Neuronal stem cell (in vitro differentiated cells): ENCODE results near the gene ZNF606.

Experiments
- DNase-seq: peaks from one replicate; pipeline ENCODE4 v3.0.0-alpha.2; 2013; ENCODE audit warnings: low spot score
- H2AFZ ChIP-seq: one replicate; pipeline ENCODE4 v1.6.1; 2013; ENCODE audit warnings: mild to moderate bottlenecking, low read length, inconsistent platforms
- H2AK5ac ChIP-seq: 2 replicates; pipeline ENCODE4 v1.6.1; 2013; ENCODE audit warnings: low read depth, mild to moderate bottlenecking, inconsistent platforms, low read length, moderate library complexity, mixed read lengths
- H2BK120ac ChIP-seq: 2 replicates; pipeline ENCODE4 v1.6.1; 2013; ENCODE audit warnings: low read depth, mild to moderate bottlenecking, inconsistent platforms, low read length, moderate library complexity, mixed read lengths
- H2BK12ac ChIP-seq: one replicate; pipeline ENCODE4 v1.6.1; 2013; ENCODE audit warnings: low read length, inconsistent platforms
- H2BK15ac ChIP-seq: 2 replicates; pipeline ENCODE4 v1.6.1; 2013; ENCODE audit warnings: mild to moderate bottlenecking, low read length, inconsistent platforms, mixed read lengths
- H2BK5ac ChIP-seq: one replicate; pipeline ENCODE4 v1.6.1; 2013; ENCODE audit warnings: inconsistent platforms, mild to moderate bottlenecking, low read length, moderate library complexity
- H3K14ac ChIP-seq: one replicate; pipeline ENCODE4 v1.6.1; 2013; ENCODE audit warnings: low read length, inconsistent platforms
- H3K18ac ChIP-seq: 2 replicates; pipeline ENCODE4 v1.6.1; 2013; ENCODE audit warnings: low read length, inconsistent platforms
- H3K23ac ChIP-seq: 2 replicates; pipeline ENCODE4 v1.6.1; 2013; ENCODE audit warnings: low read depth, mild to moderate bottlenecking, mixed read lengths, low read length, inconsistent platforms; ENCODE audit not compliant: poor library complexity
- H3K27ac ChIP-seq: replicated peaks from 3 replicates; pipeline ENCODE4 v1.5.1; 2013; ENCODE audit warnings: low read length, inconsistent platforms
- H3K27me3 ChIP-seq, 3 experiments: 2 replicates each; pipeline ENCODE4 v1.6.1; 2013; ENCODE audit warnings: low read length in 3 of 3, mild to moderate bottlenecking in 2 of 3, inconsistent platforms in 1 of 3, low read depth in 1 of 3, mixed read lengths in 1 of 3, moderate library complexity in 1 of 3; ENCODE audit not compliant: control insufficient read depth in 3 of 3, insufficient read depth in 3 of 3
- H3K36me3 ChIP-seq, 2 donors: replicated peaks in 1 of 2; 2 replicates each; pipeline ENCODE4 v1.6.1; 2013; ENCODE audit warnings: low read length in 2 of 2; ENCODE audit not compliant: control insufficient read depth in 2 of 2, insufficient read depth in 2 of 2
- H3K4ac ChIP-seq: 2 replicates; pipeline ENCODE4 v1.6.1; 2013; ENCODE audit warnings: inconsistent platforms, mild to moderate bottlenecking, low read length, moderate library complexity
- H3K4me1 ChIP-seq, 2 donors: 1 replicate in 1 of 2; 2 replicates in 1 of 2; pipeline ENCODE4 v1.6.1; 2013; ENCODE audit warnings: low read length in 2 of 2, low read depth in 1 of 2; ENCODE audit not compliant: control insufficient read depth in 2 of 2, insufficient read depth in 1 of 2
- H3K4me2 ChIP-seq: one replicate; pipeline ENCODE4 v1.6.1; 2013; ENCODE audit warnings: mild to moderate bottlenecking, low read length, inconsistent platforms; ENCODE audit not compliant: insufficient read depth, poor library complexity, severe bottlenecking
- H3K4me3 ChIP-seq, 2 donors: 2 replicates each; pipeline ENCODE4 v1.5.1; 2013; ENCODE audit warnings: low read length in 2 of 2, mild to moderate bottlenecking in 2 of 2, inconsistent platforms in 1 of 2, moderate library complexity in 1 of 2
- H3K79me1 ChIP-seq: one replicate; pipeline ENCODE4 v1.6.1; 2013; ENCODE audit warnings: low read depth, mild to moderate bottlenecking, inconsistent platforms, low read length, moderate library complexity
- H3K9ac ChIP-seq: one replicate; pipeline ENCODE4 v1.6.1; 2013; ENCODE audit warnings: mild to moderate bottlenecking, low read depth, low read length, inconsistent platforms; ENCODE audit not compliant: poor library complexity
- H3K9me3 ChIP-seq, 2 donors: replicated peaks in 1 of 2; 2 replicates each; pipeline versions ENCODE3 to v1.6.1; 2013; ENCODE audit warnings: low read length in 2 of 2, mild to moderate bottlenecking in 2 of 2, inconsistent platforms in 1 of 2, low read depth in 1 of 2, mixed read lengths in 1 of 2, moderate library complexity in 1 of 2; ENCODE audit not compliant: control insufficient read depth in 2 of 2, insufficient read depth in 1 of 2
- H4K8ac ChIP-seq: one replicate; pipeline ENCODE4 v1.6.1; 2013; ENCODE audit warnings: low read depth, mild to moderate bottlenecking, inconsistent platforms, low read length, moderate library complexity
- H4K91ac ChIP-seq: one replicate; pipeline ENCODE4 v1.6.1; 2013; ENCODE audit warnings: low read length, low read depth, mild to moderate bottlenecking, inconsistent platforms; ENCODE audit not compliant: poor library complexity
- WGBS, 2 donors: extraction: QIAGEN DNeasy Blood & Tissue Kit; methylation state at CpG; one replicate each; pipeline ENCODE4 v1.1.7; 2013; ENCODE audit warnings: missing lambda C conversion rate in 2 of 2, mixed read lengths in 1 of 2; ENCODE audit not compliant: insufficient read length in 2 of 2, insufficient replicate concordance in 1 of 2; ENCODE audit errors: extremely low coverage in 2 of 2; 5-methylcytosine and 5-hydroxymethylcytosine counted together

Gene ZNF606

DNA sequence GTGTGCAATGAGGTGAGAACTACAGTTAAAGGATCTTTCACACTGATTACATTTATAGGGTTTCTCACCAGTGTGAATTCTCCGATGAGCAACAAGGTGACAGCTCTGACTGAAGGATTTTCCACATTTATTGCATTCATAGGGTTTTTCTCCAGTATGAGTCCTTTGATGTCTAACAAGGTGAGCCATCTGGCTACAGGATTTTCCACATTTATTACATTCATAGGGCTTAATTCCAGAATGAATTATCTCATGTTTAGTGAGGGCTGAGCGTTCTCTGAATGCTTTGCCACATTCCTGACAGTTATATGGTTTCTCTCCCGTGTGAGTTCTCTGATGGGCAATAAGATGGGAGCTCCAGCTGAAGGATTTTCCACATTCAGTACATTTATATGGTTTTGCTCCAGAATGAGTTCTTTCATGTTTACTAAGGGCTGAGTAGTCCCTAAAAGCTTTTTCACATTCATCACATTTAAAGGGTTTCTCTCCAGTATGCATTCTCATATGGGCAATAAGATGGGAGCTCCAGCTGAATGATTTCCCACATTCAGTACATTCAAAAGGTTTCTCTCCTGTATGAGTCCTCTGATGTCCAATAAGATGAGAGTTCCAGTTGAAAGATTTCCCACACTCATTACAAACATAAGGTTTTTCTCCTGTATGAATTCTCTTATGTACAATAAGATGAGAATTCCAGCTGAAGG is 23.9 kb downstream of the ZNF606 start:
- Histone ChIP-seq H2AFZ (no peak overlapping the region), H3K36me3 (peaks cover 50 to 88% of the 10 kb centered on the region in 2 donors), H2BK120ac (no peak overlapping the region), H2BK12ac (no peak overlapping the region), H4K8ac (no peak overlapping the region), H3K27ac (no peak overlapping the region), H3K9ac (no peak overlapping the region), H3K9me3 (peaks cover 70 to 97% of the 10 kb centered on the region in 2 donors), H4K91ac (no peak overlapping the region), H2BK5ac (no peak overlapping the region), H3K4me2 (no peak overlapping the region), H3K18ac (no peak overlapping the region), H3K4me1 (no peaks in the 10 kb centered on the region), H3K4ac (no peak overlapping the region), H2BK15ac (no peak overlapping the region), H3K23ac (no peak overlapping the region), H3K4me3 (no peak overlapping the region), H2AK5ac (no peak overlapping the region), H3K79me1 (no peaks in the 10 kb centered on the region), H3K27me3 (no peaks in the 10 kb centered on the region), H3K14ac (no peak overlapping the region)
- no CpG with 5 or more reads among the region's 3 CpGs for WGBS, 2 donors
- DNase-seq, result no peak

DNA sequence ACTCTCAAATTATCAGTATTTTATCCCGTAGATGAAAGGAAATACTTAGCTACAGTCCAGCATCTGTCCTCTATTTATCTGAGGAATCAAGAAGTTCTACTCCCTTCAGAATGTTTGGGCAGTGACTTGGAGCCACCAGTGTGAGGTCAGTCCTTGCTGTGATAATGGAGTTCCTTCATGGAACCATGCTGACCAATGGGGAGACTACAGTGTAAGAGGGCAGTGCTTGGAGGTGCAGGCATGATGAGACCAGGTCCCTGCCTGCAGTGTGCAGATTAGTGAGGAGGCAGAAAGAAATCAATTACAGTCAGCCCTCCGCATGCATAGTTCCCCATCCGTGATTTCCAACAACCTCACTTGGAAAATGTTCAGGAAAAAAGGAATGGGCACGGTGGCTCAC is 28.2 kb downstream of the ZNF606 start, which contains the start of gene C19orf18:
Gene C19orf18, minus strand, starts transcription at position 101 of the 400 bp plus-strand sequence. CDS start 102 bp downstream, outside the sequence.
- Histone ChIP-seq H3K9ac (no peak within 1 kb of the TSS), H3K14ac (no peak within 1 kb of the TSS), H4K8ac (no peak within 1 kb of the TSS), H2BK120ac (no peak within 1 kb of the TSS), H3K4me2 (no peak within 1 kb of the TSS), H3K27ac (no peak within 1 kb of the TSS), H3K4me1 (no peaks in the 10 kb centered on the region), H2BK15ac (no peak within 1 kb of the TSS), H2AFZ (no peak within 1 kb of the TSS), H2BK5ac (no peak within 1 kb of the TSS), H3K79me1 (no peaks in the 10 kb centered on the region), H3K23ac (no peak within 1 kb of the TSS), H4K91ac (no peak within 1 kb of the TSS), H3K4ac (no peak within 1 kb of the TSS), H3K18ac (no peak within 1 kb of the TSS), H3K9me3 (peaks cover 62 to 85% of the 10 kb centered on the region in 2 donors), H3K36me3 (peaks cover 24 to 57% of the 10 kb centered on the region in 2 donors), H2AK5ac (no peak within 1 kb of the TSS), H3K27me3 (no peaks in the 10 kb centered on the region), H3K4me3 (no peak within 1 kb of the TSS), H2BK12ac (no peak within 1 kb of the TSS)
- DNase-seq, result no peak
- WGBS, 2 donors, result no CpG with 5 or more reads among the region's 4 CpGs

DNA sequence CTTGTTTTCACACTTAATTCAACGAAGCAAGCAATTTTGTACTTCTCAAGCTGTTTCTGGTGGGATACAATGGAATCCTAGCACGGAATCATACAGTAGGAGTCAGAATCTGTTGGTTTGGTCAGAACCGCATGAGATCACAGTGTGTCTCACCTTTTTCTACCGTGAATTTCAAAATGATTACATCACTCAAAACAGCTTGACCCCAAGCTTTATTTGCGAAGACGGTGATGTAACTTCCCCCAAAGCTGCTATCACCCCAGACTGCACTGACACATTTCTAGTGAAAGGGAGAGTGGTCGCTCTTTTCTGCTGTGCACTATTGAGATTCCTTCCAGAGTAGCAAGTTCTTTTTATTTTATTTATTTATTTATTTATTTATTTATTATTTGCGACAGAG is 37.9 kb downstream of the ZNF606 start:
- Histone ChIP-seq H3K9ac (no peak overlapping the region), H3K36me3 (no peaks in the 10 kb centered on the region), H3K27ac (no peak overlapping the region), H4K91ac (no peak overlapping the region), H2BK5ac (no peak overlapping the region), H2BK120ac (no peak overlapping the region), H3K4me3 (no peak overlapping the region), H3K14ac (no peak overlapping the region), H2BK15ac (no peak overlapping the region), H2BK12ac (no peak overlapping the region), H3K23ac (no peak overlapping the region), H3K9me3 (peaks cover 22 to 44% of the 10 kb centered on the region in 2 donors), H3K4me1 (no peaks in the 10 kb centered on the region), H3K4ac (no peak overlapping the region), H3K18ac (no peak overlapping the region), H2AFZ (no peak overlapping the region), H4K8ac (no peak overlapping the region), H3K79me1 (no peaks in the 10 kb centered on the region), H2AK5ac (no peak overlapping the region), H3K27me3 (no peaks in the 10 kb centered on the region), H3K4me2 (no peak overlapping the region)
- DNase-seq, result no peak
- no CpG with 5 or more reads among the region's 8 CpGs for WGBS, 2 donors

DNA sequence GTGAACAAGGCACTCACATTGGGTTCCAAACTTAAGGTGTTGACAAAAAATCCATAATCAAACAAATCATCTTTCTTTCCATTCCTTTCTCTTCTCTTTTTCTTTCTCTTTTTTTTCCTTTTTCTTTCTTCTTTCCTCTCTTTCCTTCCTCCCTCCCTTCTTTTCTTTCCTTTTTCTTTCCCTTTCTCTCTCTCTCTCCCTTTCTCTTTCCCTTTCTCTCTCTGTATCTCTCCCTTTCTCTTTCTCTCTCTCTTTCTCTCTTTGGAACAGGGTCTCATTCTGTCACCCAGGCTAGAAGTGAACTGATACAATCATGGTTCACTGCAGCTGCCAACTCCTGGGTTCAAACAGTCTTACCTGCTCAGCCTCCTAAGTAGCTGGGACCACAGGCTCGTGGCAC is 40.8 kb downstream of the ZNF606 start:
- no peak for DNase-seq
- H3K18ac ChIP-seq, result no peak overlapping the region

More for the DNA sequence above, 40.8 kb downstream of the ZNF606 start:
- H3K36me3 ChIP-seq, result no peaks in the 10 kb centered on the region
- no peak overlapping the region for H2AFZ ChIP-seq
- H4K8ac ChIP-seq, result no peak overlapping the region
- no peak overlapping the region for H3K4ac ChIP-seq
- H3K4me3 ChIP-seq, result no peak overlapping the region
- H3K9me3 ChIP-seq, result peaks cover 19 to 43% of the 10 kb centered on the region in 2 donors
- no peaks in the 10 kb centered on the region for H3K79me1 ChIP-seq
- H4K91ac ChIP-seq, result no peak overlapping the region
- H2BK5ac ChIP-seq, result no peak overlapping the region
- H2BK120ac ChIP-seq, result no peak overlapping the region
- no peak overlapping the region for H2BK15ac ChIP-seq
- H2BK12ac ChIP-seq, result no peak overlapping the region
- no peak overlapping the region for H3K23ac ChIP-seq
- no peaks in the 10 kb centered on the region for H3K27me3 ChIP-seq
- no peak overlapping the region for H3K27ac ChIP-seq
- H3K4me1 ChIP-seq, result no peaks in the 10 kb centered on the region
- H3K9ac ChIP-seq, result no peak overlapping the region
- H2AK5ac ChIP-seq, result no peak overlapping the region
- no peak overlapping the region for H3K14ac ChIP-seq
- WGBS, 2 donors, result no CpG with 5 or more reads among the region's 1 CpG
- no peak overlapping the region for H3K4me2 ChIP-seq
